Measurements from ENCODE around the gene TSACC. TPM values are rescaled to one million over a fixed set of nuclear protein-coding genes. Genes with fewer than 3 reads are reported as not detected.

TSACC gene
- total RNA-seq, 2 donors from 2014 or later = 0.94 TPM; not detected in 1

DNA sequence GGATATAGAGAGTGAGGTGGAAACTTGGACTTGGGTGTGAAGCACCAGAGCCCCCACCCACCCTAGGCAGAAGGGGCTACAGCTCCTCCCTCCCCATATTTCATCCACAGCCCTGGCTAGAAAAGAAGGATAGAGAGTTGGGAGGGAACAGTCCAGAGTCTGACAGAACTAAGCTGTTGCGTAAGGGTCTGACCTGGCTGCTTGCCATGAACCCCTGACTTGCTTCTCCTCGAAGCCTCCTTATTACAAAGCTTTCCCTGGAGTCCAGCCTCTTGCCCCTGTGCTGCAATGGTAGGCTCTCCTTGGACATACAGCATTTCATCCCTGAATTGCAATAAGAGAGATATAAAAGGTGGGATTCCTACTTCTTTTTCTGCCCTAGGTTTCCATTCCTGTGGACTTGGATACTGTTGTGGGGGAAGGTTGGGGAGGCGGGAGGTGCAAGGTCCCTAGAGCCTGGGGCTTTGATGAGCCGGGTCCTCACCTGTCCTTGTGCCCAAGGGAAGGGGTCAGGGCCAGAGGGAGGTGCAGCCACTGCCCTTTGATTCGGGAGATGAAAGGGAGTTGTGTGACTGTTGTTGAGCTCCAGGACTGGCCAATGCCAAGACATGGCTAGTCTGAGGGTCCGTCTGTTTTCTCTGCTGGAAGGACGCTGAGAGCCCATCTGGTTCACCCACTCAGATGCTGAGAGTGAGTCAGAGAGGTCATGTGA lies 33.4 kb downstream of the TSACC start:
- H3K27ac Mint-ChIP-seq = no peak overlapping the region
- no peak overlapping the region for H3K4me3 Mint-ChIP-seq
- DNase-seq (no peak), ATAC-seq (replicated peaks in 1 of 2) (peak; percentile 52 to 63)
- no peaks in the 10 kb centered on the region for H3K4me1 Mint-ChIP-seq (ENCODE audit: low read depth)
- H3K36me3 Mint-ChIP-seq (ENCODE audit: insufficient read depth in 2 of 2) = no peaks in the 10 kb centered on the region
- no peaks in the 10 kb centered on the region for H3K9me3 Mint-ChIP-seq
- peaks cover 48% of the 10 kb centered on the region for H3K27me3 Mint-ChIP-seq (ENCODE audit: low read depth)

DNA sequence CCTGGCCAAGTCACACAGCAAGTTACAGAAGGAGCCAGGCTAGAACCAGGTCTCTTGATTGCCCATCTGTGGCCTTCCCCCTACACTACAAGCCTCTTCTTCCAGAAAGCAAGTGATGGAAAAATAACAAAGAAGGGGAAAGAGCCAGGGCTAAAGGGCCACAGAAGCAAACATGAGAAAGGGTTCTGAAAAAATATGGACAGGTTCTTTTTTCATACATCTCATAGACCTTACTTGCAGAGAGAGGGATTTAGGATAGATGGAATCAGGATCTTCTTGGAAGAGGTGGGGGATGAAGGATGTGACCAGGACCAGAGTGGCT lies 33.9 kb downstream of the TSACC start:
- Mint-ChIP-seq H3K4me1 (ENCODE audit: low read depth) (no peaks in the 10 kb centered on the region), H3K27ac (no peak overlapping the region), H3K36me3 (ENCODE audit: insufficient read depth in 2 of 2) (no peaks in the 10 kb centered on the region), H3K27me3 (ENCODE audit: low read depth) (peaks cover 48% of the 10 kb centered on the region), H3K4me3 (no peak overlapping the region), H3K9me3 (no peaks in the 10 kb centered on the region)
- ATAC-seq (replicated peaks in 1 of 2) (no peak), DNase-seq (no peak)

DNA sequence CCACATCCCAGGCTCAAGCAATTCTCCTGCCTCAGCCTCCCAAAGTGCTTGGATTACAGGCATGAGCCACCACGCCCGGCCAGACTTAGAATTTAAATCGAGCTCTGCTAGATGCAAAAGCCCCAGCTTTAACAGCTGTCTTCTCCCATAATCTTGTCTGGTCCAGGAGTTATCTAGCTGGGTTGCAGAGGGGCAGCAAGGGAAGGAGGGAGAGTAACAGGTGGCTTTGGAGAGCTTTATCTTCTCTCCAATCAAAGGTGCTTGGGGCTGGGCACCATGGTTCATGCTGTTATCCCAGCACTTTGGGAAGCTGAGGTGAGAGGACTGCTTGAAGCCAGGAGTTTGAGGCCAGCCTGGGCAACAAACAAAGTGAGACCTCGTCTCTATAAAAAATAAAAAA lies 34.5 kb downstream of the TSACC start:
- H3K27ac Mint-ChIP-seq = no peak overlapping the region
- DNase-seq (no peak), ATAC-seq (replicated peaks in 1 of 2) (no peak)
- peaks cover 42% of the 10 kb centered on the region for H3K27me3 Mint-ChIP-seq (ENCODE audit: low read depth)
- no peak overlapping the region for H3K4me3 Mint-ChIP-seq
- no peaks in the 10 kb centered on the region for H3K9me3 Mint-ChIP-seq
- no peaks in the 10 kb centered on the region for H3K36me3 Mint-ChIP-seq (ENCODE audit: insufficient read depth in 2 of 2)
- no peaks in the 10 kb centered on the region for H3K4me1 Mint-ChIP-seq (ENCODE audit: low read depth)

DNA sequence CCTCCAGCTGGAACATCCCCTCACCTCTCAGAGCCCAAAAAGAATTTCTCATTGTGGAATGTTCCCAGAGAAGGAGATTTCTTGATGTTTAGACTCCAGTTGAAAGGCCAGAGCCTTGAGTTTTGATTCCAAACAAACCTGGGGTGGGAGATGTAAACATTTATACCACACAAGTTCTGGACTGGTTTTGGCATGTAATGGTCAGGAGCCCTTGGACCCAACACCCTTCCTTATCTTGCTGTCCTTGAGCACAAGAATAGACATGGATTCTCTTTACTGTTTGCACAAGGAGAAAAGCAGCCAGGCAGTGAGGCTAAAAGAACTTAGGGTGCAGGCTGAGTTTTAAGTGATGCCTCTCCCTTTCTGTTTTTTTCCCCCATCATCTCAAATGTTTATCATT lies 35.2 kb downstream of the TSACC start:
- Mint-ChIP-seq H3K27ac (no peak overlapping the region), H3K27me3 (ENCODE audit: low read depth) (peaks cover 35% of the 10 kb centered on the region), H3K4me1 (ENCODE audit: low read depth) (no peaks in the 10 kb centered on the region), H3K9me3 (no peaks in the 10 kb centered on the region), H3K4me3 (no peak overlapping the region), H3K36me3 (ENCODE audit: insufficient read depth in 2 of 2) (no peaks in the 10 kb centered on the region)
- no peak for ATAC-seq (replicated peaks in 1 of 2)
- no peak for DNase-seq

DNA sequence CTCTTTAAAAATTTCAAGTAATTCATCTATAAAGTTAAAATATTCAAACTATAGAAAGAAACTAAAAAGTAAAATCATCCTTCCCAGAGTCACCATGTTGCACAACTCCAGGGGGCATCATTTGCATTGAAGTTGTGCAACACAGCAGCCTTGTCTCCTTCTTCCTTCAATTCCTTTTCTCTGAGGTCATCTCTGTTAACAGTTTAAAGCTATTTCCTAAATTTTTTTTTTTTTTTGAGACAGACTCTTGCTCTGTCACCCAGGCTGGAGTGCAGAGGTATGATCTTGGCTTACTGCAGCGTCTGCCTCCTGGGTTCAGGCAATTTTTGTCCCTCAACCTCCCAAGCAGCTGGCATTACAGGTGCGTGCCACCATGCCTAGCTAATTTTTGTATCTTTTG lies 37.8 kb downstream of the TSACC start:
- no peaks in the 10 kb centered on the region for H3K9me3 Mint-ChIP-seq

DNA sequence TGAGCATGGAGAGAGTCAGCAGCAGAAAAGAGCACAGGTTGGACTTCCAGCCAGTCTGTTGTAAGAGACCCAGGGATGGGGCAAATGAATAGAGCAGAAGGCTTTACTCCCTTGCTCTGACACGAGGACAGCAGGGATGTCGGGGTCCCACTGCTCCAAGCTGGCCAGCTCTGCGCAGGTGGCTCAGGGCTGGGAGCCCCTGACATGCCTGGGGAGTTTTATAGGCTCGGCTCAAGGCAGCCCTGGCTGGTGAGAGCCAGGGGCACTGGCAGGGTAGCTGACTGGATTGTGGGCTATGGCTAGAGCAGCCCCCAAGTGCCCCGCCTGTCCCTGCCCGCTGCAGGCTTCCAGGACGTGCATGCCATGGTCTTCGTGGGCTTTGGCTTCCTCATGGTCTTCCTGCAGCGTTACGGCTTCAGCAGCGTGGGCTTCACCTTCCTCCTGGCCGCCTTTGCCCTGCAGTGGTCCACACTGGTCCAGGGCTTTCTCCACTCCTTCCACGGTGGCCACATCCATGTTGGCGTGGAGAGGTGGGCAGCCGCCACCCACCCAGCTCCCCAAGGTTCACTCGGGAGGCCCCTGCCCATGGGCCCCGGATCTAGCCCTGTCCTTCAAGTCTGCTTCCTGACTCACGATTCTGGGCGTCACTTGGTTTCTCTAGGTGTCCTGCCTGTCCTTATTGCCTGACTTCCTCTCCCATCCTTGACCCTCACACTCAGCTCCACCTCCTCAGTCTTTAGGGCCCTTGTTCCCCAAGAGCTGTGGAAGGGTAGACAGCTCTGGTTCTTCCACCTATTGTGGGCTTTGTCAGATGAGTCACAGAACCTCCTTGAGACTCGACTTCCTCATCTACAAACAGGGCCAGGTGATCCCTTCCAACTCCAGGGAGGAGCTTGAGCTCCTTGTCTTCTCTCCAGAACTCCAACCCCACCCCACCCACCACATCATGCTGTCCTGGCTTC lies 38.9 kb downstream of the TSACC start:
- H3K27ac Mint-ChIP-seq = no peak overlapping the region
- H3K9me3 Mint-ChIP-seq = no peaks in the 10 kb centered on the region
- ATAC-seq (replicated peaks in 1 of 2) (no peak), DNase-seq (no peak)
- no peaks in the 10 kb centered on the region for H3K36me3 Mint-ChIP-seq (ENCODE audit: insufficient read depth in 2 of 2)
- H3K4me1 Mint-ChIP-seq (ENCODE audit: low read depth) = no peaks in the 10 kb centered on the region
- H3K4me3 Mint-ChIP-seq = no peak overlapping the region
- H3K27me3 Mint-ChIP-seq (ENCODE audit: low read depth) = peaks cover 21% of the 10 kb centered on the region

More for the DNA sequence above, 37.8 kb downstream of the TSACC start:
- H3K4me1 Mint-ChIP-seq (ENCODE audit: low read depth) = no peaks in the 10 kb centered on the region
- H3K4me3 Mint-ChIP-seq = no peak overlapping the region
- DNase-seq = no peak
- no peak overlapping the region for H3K27ac Mint-ChIP-seq
- no peaks in the 10 kb centered on the region for H3K36me3 Mint-ChIP-seq (ENCODE audit: insufficient read depth in 2 of 2)
- H3K27me3 Mint-ChIP-seq (ENCODE audit: low read depth) = peaks cover 24% of the 10 kb centered on the region
- no peak for ATAC-seq (replicated peaks in 1 of 2)

DNA sequence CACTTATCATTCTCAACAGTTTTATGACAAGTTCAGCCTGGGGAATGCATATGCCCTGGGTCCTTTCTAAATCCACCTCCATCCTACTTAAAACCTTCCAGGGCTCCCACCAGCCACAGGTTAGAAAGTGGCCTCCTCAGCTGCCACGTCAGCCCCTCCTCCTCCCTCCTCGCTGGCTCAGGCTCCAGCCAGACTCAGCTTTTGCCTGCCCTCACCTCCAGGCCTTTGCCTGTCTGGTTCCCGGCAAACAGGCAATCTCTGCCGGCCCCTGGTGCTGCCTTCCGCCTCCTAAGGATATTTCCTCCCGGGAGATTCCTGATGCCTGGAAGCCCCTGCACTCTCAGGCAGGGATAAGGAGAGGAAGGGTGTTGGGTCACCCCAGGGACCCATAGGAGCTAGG lies 40.2 kb downstream of the TSACC start:
- Mint-ChIP-seq H3K9me3 (no peaks in the 10 kb centered on the region), H3K27ac (no peak overlapping the region), H3K4me3 (no peak overlapping the region), H3K27me3 (ENCODE audit: low read depth) (peaks cover 13% of the 10 kb centered on the region), H3K36me3 (ENCODE audit: insufficient read depth in 2 of 2) (no peaks in the 10 kb centered on the region), H3K4me1 (ENCODE audit: low read depth) (no peaks in the 10 kb centered on the region)
- DNase-seq = no peak
- no peak for ATAC-seq (replicated peaks in 1 of 2)

DNA sequence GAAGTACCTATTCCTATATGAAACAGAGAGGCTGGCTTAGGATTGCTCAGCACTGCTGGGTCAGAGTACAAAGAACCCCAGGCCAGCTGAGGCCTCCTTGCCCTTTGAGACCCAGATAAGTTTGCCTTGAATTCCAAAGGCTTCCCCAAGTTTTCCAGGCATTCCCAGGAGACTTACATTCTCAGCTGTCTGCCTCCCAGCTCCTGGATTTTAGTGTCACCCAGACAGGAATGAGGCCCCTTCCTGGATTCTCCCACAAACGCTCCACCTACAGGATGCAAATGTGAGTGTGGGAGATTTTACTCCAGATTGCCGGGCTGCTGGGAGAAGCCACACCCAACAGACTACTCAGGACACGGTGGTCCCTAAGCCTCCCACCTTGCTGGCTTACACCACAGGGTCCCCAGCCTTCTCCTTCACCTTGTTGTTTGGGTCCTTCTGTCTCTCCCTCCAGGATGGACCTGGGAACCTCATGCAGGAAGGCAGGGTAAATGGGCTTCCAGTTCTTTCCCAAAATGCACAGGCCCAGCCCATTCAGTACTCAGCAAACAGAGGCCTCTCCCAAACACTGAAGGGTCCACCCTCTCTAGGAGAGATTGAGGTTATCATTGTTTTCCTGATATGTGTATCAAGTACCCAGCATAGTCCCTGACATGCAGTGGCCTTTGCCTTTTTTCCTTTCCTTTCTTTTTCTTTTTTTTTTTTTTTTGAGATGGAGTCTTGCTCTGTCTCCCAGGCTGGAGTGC lies 41.3 kb downstream of the TSACC start:
- Mint-ChIP-seq H3K36me3 (ENCODE audit: insufficient read depth in 2 of 2) (no peaks in the 10 kb centered on the region), H3K4me1 (ENCODE audit: low read depth) (no peaks in the 10 kb centered on the region), H3K9me3 (no peaks in the 10 kb centered on the region), H3K4me3 (no peak overlapping the region), H3K27ac (no peak overlapping the region), H3K27me3 (ENCODE audit: low read depth) (peaks cover 8% of the 10 kb centered on the region)
- ATAC-seq (replicated peaks in 1 of 2) = no peak
- DNase-seq = no peak

DNA sequence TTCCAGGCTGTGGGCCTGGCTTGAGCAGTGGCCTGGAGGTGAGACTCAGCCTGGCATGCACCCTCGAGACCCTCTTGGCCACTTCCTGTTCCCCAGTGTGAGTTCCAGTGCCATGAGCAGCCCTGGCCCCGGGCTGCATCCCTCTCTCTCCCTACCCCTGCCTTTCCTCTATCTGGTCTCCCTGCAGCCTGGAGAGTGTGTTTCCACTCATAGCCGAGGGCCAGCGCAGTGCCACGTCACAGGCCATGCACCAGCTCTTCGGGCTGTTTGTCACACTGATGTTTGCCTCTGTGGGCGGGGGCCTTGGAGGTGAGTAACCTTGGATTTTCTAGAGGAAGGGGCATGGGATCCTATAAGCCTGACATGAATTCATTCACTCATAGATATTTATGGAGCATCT lies 44.2 kb downstream of the TSACC start:
- ATAC-seq (replicated peaks in 1 of 2) (no peak), DNase-seq (no peak)
- no peaks in the 10 kb centered on the region for H3K9me3 Mint-ChIP-seq
- H3K27me3 Mint-ChIP-seq (ENCODE audit: low read depth) = peaks cover 17% of the 10 kb centered on the region
- H3K36me3 Mint-ChIP-seq (ENCODE audit: insufficient read depth in 2 of 2) = no peaks in the 10 kb centered on the region
- no peak overlapping the region for H3K27ac Mint-ChIP-seq
- H3K4me3 Mint-ChIP-seq = no peak overlapping the region
- peaks cover 7% of the 10 kb centered on the region for H3K4me1 Mint-ChIP-seq (ENCODE audit: low read depth)

DNA sequence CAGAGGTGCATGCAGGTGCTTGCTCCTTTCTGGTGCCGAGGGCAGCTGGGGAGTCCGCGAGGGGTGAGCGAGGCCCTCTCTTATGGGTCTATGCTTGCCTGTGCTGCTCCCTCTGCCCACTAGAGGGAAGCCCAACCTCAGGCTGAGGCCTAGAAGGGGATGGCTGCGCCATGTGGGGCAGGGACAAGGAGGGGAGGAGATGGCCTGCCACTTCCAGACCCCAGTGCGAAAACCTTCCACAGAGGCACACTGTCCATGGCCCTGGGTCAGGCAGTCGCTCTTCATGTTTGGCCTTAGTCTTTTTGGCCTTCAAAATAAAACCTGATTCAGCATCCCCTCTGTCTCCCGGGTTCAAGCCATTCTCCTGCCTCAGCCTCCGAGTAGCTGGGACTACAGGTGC lies 44.7 kb downstream of the TSACC start:
- Mint-ChIP-seq H3K4me3 (no peak overlapping the region), H3K27me3 (ENCODE audit: low read depth) (peaks cover 21% of the 10 kb centered on the region), H3K9me3 (no peaks in the 10 kb centered on the region), H3K4me1 (ENCODE audit: low read depth) (peaks cover 7% of the 10 kb centered on the region), H3K36me3 (ENCODE audit: insufficient read depth in 2 of 2) (no peaks in the 10 kb centered on the region), H3K27ac (no peak overlapping the region)
- ATAC-seq (replicated peaks in 1 of 2) (peak; percentile 89 to 91), DNase-seq (peak; percentile 69 to 78)

DNA sequence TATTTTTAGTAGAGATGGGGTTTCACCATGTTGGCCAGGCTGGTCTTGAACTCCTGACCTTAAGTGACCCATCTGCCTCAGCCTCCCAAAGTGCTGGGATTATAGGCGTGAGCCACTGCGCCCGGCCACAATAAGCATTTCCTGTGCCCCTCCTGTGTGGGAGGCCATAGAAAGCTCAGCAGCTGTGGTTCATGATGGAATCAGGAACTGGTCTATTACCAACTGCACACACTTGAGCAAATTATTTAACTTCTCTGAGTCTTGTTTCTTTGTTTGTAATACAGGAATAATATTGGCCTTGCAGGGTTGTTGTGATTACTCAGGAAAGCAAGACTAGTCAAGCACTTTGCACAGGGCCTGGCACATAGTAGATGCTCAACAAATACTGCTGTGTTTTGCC lies 45.7 kb downstream of the TSACC start:
- DNase-seq = no peak
- H3K4me3 Mint-ChIP-seq = no peak overlapping the region
- no peak overlapping the region for H3K27ac Mint-ChIP-seq
- H3K27me3 Mint-ChIP-seq (ENCODE audit: low read depth) = peaks cover 26% of the 10 kb centered on the region
- ATAC-seq (replicated peaks in 1 of 2) = no peak
- peaks cover 7% of the 10 kb centered on the region for H3K4me1 Mint-ChIP-seq (ENCODE audit: low read depth)
- no peaks in the 10 kb centered on the region for H3K9me3 Mint-ChIP-seq
- H3K36me3 Mint-ChIP-seq (ENCODE audit: insufficient read depth in 2 of 2) = no peaks in the 10 kb centered on the region

DNA sequence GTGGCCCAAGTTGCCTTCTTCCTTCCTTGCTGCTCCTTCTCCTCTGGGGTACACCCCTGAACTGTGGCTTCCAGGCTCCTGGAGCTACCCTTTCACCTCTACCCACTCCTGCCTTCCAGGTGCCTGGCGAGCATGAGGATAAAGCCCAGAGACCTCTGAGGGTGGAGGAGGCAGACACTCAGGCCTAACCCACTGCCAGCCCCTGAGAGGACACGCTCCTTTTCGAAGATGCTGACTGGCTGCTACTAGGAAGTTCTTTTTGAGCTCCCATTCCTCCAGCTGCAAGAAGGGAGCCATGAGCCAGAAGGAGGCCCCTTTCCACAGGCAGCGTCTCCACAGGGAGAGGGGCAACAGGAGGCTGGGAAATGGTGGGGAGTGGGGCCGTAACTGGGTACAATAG lies 46.3 kb downstream of the TSACC start:
- ATAC-seq (replicated peaks in 1 of 2) (no peak), DNase-seq (no peak)
- H3K36me3 Mint-ChIP-seq (ENCODE audit: insufficient read depth in 2 of 2) = no peaks in the 10 kb centered on the region
- H3K27ac Mint-ChIP-seq = no peak overlapping the region
- no peaks in the 10 kb centered on the region for H3K9me3 Mint-ChIP-seq
- H3K4me1 Mint-ChIP-seq (ENCODE audit: low read depth) = peaks cover 7% of the 10 kb centered on the region
- H3K4me3 Mint-ChIP-seq = no peak overlapping the region
- peaks cover 33% of the 10 kb centered on the region for H3K27me3 Mint-ChIP-seq (ENCODE audit: low read depth)

DNA sequence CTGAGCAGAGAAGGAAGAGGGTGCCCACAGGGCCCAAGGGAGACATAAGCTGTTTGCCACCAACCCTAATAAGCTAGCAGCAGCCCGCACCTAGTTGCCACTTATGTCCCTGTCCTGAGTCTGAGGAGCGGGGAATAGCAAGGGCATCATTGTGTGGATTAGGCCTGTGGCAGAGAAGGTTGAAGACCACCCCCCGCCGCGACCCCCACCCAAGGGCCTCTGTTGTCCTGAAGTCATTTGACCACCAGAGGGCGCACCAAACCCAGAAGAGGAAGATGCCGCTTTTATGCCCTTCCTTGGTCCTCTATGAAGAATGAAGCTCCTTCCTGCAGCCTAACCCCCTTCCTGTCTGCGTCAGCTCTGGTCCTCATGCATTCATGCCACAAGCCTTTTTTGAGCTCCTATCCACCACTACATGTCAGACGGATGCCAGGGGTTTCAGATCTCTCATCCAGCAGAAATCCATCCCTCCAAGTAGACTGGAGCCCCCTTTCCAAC lies 47.3 kb downstream of the TSACC start:
- peaks cover 7% of the 10 kb centered on the region for H3K4me1 Mint-ChIP-seq (ENCODE audit: low read depth)
- no peak overlapping the region for H3K27ac Mint-ChIP-seq
- H3K9me3 Mint-ChIP-seq = no peaks in the 10 kb centered on the region
- H3K4me3 Mint-ChIP-seq = no peak overlapping the region
- peak; percentile 70 to 77 for DNase-seq
- no peaks in the 10 kb centered on the region for H3K36me3 Mint-ChIP-seq (ENCODE audit: insufficient read depth in 2 of 2)
- peak; percentile 75 to 83 for ATAC-seq (replicated peaks in 1 of 2)
- H3K27me3 Mint-ChIP-seq (ENCODE audit: low read depth) = peaks cover 42% of the 10 kb centered on the region
